Measurements from ENCODE around the gene ZNF283.

The ZNF283 gene

DNA sequence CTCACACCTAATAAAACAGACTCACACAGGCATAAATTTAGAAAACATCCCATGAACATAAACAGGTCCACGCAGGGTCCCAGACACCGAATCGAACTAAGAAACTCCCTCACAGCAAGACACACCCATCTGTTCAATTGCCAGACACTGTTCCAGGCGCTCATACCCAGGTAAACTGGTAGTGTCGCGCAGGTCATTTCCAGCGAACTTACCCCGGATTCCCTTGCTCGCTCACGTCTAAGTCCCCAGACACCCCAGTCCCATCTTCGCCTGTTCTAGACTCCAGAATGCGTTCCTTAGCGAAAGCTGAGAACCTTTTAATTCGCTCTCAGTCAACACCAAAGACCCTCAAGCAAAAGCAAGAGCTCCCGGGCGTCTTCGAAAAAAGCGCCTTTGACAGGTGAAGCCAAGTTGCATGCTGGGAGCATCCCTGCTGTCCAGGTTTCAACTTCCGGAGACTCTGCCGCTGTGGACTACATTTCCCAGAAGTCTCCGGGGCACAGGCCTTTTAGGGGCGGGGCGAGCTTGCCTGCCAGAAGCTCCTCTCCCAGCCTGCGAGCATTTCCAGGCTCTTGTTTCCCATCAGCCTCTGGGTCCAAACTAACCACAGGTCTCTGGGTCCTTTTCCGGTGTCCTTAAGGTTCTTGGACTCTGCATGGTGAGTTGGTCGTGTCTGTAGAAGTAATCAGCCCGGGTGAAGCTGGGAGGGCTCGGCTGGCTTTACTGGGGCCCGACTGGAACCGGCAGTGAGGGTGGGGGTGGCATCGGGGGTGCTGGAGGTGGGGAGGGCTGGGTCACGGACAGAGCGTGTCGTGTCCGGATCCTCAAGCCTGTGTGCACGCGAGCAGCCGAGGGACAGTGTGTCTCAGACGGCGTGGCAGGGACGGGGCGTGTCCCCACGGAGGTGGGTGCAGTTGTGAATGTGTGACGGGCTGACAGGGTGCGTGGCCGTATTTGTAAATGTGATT, at the start of gene ZNF283:
ZNF283 (plus strand) TSS at position 535 of the 968 bp plus-strand sequence. CDS start 6,184 bp downstream, outside the sequence.
- peak; percentile 84 for DNase-seq

DNA sequence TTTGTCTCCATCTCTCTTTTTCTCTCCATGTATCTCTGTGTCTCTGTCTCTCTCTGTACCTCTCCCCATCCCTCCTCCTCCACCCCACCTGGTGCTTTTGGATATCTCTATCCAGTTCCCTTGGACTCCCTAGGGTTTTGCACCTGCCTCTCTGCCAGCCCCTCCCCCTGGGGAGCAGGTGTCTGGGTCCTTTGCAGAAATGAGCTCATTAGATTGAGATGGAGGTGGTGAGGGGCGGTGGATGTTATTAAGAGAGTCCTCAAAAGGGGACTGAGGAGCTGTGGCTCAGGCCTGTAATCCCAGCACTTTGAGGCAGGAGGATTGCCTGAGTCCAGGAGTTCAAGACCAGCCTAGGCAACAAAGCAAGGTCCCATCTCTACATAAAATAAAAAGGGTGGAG, 48.5 kb upstream of the ZNF283 start:
- DNase-seq = no peak

- no peak for DNase-seq
Measured at GRCh38 chr19:43779147-43779819, 47.8 kb upstream of the ZNF283 start.

- DNase-seq = no peak
Measured at GRCh38 chr19:43779820-43780219, 47.3 kb upstream of the ZNF283 start.

DNA sequence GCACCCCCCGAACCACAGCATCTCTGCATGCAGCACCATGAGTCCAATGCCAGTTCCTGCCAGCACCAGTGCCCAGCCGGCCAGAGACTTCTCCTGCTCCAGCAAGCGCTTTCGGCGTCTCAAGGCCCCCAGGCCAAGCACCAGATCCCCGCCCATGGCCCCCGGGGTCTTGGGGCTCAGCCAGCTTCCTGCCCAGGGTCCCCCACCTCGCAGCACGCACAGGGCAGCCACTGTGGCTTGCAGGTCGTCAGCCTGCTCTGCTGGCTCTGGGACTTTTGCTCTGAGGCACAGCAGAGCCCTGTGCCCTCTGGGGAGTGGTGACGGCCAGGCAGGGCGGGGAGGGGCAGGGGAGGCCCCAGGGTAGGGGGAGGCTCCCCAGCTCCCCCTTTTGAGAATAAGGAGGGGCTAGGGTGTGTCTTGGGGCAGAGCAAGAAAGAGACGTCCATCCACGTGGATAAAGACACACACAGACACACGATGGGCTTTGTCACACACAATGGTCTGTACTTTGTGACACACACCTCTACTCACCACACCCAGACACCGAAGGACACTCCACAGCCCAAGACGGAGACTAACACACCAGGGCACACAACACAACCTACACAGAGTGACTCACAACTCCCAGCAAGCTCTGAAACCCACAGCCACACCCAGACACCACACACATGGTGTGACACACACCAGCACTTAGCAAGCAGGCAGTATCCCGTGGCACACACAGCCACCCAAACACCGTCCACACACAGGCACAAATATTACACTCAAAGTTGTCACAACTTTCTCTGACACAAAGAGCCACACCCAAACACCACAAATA, 46.2 kb upstream of the ZNF283 start, which contains the start of gene KCNN4:
KCNN4 (minus strand) TSS at position 268 of the 820 bp plus-strand sequence; CDS start at position 156, 112 bp downstream.
- no peak for DNase-seq

GRCh38 chr19:43781630-43782310, 45.4 kb upstream of the ZNF283 start:
- DNase-seq = no peak

DNA sequence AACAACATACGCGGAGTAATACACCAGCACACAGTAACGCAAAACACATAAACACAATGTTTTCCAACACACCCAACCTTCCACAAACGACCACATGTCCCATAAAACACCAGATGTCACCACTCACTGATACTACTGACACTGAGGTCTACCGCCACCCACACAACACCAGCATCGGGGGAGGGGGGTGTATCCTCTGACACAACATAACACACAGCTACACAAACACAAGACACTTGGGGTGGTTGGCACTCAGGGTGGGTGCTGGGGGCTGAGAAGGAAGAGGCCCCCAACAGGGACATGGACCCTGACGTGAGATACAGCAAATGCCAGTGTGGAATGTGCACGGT, 44.8 kb upstream of the ZNF283 start:
- DNase-seq = no peak

- DNase-seq = no peak
Measured at GRCh38 chr19:43782689-43783231, 44.4 kb upstream of the ZNF283 start.

DNA sequence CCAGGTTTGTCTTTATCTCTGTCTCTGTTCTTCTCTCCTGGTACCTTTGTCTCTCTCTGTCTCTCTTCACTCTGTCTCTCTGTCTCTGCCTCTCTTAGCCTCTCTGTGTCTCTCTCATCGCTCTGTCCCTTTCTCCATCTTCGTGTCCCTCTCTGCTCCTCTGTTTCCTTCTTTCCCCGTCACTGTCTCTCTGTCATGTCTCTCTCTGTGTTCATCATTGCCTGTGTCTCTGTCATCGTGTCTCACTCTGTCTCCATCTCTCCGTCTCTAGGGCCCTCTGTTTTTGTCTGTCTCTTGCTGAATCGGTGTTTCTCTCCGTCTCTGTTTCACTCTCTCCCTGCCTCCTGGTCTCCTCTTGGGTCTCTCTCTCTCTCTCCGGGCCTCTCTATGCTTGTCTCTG, 43.5 kb upstream of the ZNF283 start:
- DNase-seq = no peak

DNA sequence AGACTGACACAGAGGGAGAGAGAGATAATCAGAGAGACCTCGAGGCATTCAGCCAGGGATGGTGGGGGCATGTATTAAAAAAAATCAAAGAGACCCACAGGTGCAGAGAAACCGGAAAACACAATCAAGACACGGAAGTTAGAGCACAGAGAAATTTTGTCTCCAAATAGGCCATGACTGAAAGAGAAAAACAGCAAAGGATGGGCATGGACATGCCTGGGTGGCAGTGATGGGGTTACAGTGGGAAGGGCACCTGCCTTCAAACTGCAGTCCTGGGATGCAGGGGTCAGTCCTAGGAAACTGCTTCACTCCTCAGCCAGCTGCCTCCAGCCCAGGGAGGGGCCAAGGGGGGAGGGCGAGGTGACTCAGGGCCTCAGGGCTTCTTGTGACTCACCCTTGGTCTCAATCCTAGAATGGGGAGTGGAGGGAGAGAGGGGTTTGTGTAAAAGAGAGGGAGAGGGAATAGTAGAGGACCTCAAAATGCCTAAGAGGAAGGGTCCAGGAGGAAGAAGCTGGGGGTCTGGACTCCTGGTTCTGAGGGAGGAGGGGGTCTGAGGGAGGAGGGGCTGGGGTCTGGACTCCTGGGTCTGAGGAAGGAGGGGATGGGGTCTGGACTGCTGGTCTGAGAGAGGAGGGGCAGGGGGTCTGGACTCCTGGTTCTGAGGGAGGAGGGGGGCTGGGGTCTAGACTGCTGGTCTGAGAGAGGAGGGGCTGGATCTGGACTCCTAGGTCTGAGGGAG, 42.7 kb upstream of the ZNF283 start:
- DNase-seq = no peak

GRCh38 chr19:43784981-43785808, 41.9 kb upstream of the ZNF283 start:
- peak; percentile 59 for DNase-seq

- no peak for DNase-seq
Measured at GRCh38 chr19:43786665-43787064, 40.5 kb upstream of the ZNF283 start.

- DNase-seq = no peak
Measured at GRCh38 chr19:43789029-43789428, 38.1 kb upstream of the ZNF283 start.

DNA sequence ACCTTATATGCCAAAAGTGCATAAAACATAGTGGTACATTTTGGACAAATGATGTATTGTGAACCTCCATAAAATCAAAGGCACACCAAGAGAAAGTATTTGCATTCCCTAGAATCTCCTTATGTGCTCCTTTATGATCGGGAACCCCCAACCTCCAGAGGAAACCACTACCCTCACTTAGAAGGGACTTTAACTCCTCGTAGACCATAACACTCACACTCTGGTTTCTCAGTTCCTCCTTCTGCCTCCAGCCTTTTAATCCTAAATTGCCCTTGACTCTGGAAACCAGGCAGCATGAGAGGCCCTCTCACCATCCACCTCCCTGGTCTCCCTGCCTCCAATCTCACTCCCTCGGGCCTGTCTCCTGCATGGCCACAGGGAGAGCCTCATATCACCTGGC, 36.5 kb upstream of the ZNF283 start:
- no peak for DNase-seq

- DNase-seq = no peak
Measured at GRCh38 chr19:43797118-43797517, 30.0 kb upstream of the ZNF283 start.

DNA sequence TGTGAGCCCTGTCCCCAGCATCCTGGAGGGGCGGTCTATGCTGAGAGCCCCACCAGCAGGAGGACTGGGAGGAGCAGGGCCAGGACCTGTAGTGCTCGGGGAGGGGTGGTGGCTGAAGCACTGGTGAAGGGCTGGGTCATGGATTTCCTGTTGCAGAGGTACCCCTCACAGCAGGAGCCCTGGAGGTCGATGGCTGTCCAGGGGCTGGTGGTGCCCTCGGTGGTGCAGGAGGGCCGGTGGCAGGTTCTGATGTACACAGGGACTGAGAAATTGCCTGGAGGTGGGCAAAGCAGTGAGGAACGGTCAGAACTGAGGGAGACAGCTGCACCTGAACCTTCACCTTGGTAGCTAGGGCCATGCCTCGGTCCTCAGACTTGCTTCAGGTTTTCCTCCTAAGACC, 29.6 kb upstream of the ZNF283 start:
- DNase-seq = no peak

DNA sequence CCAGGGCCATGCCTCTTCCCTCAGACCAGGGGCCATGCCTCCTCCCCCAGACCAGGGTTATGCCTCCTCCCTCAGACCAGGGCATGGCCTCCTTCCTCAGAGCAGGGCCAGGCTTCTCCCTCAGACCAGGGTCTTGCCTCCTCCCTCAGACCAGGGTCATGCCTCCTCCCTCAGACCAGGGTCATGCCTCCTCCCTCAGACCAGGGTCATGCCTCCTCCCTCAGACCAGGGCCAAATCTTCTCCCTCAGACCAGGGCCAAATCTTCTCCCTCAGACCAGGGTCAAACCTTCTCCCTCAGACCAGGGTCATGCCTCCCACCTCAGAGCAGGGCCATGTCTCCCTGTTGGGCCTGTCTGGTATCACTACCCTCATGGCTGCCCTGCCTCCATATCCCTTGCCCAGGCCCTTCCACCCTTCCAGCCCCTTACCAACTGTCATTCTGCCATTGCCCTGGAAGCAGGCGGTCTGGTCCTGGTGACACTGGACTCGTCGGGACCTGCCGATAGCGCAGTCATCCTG, 29.0 kb upstream of the ZNF283 start:
- no peak for DNase-seq

- DNase-seq = peak; percentile 57
Measured at GRCh38 chr19:43798546-43799409, 28.3 kb upstream of the ZNF283 start.

- DNase-seq = no peak
Measured at GRCh38 chr19:43799502-43800142, 27.5 kb upstream of the ZNF283 start.

Data from NCI-H2227 treated with DMSO at 0.1 percent for 48 hours (cell line).